Lung (tissue), 12 donors: Measurements from ENCODE around the gene KLHDC10. TPM values are rescaled to one million over a fixed set of nuclear protein-coding genes. Genes with fewer than 3 reads are reported as not detected.

Source experiments
- ATAC-seq: fragments of 200-7000 bp; cut with Tn5 transposase; one replicate; pipeline ENCODE4 v1.9.1; 2020; ENCODE audit warnings: moderate number of reproducible peaks; ENCODE audit not compliant: insufficient read depth, low FRiP score
- DNase-seq, 3 donors: peaks; one replicate each; pipeline ENCODE4 v3.0.0-alpha.2; 2013 to 2017
- H3K27ac ChIP-seq, 2 donors: one replicate each; pipeline ENCODE4 v1.5.1; 2013; ENCODE audit warnings: mild to moderate bottlenecking in 2 of 2, moderate library complexity in 2 of 2, control low read depth in 1 of 2, inconsistent platforms in 1 of 2, low read depth in 1 of 2, low read length in 1 of 2
- H3K27me3 ChIP-seq, 3 donors: one replicate each; pipeline ENCODE4 v1.5.1; 2013; ENCODE audit warnings: low read length in 2 of 3; ENCODE audit not compliant: control insufficient read depth in 3 of 3, insufficient read depth in 3 of 3
- H3K36me3 ChIP-seq, 4 donors: one replicate each; pipeline ENCODE4 v1.5.1; 2013; ENCODE audit warnings: low read length in 4 of 4, mild to moderate bottlenecking in 1 of 4, moderate library complexity in 1 of 4; ENCODE audit not compliant: control insufficient read depth in 4 of 4, insufficient read depth in 4 of 4
- H3K4me1 ChIP-seq, 5 donors: one replicate each; pipeline ENCODE4 v1.5.1; 2013; ENCODE audit warnings: low read length in 5 of 5, mild to moderate bottlenecking in 2 of 5, moderate library complexity in 1 of 5; ENCODE audit not compliant: control insufficient read depth in 5 of 5, insufficient read depth in 5 of 5
- H3K4me3 ChIP-seq: one replicate; pipeline ENCODE4 v1.5.1; 2013; ENCODE audit warnings: mild to moderate bottlenecking, control low read depth, moderate library complexity
- H3K9ac ChIP-seq, 2 donors: one replicate each; pipeline ENCODE4 v1.5.1; 2013; ENCODE audit warnings: low read length in 2 of 2, control low read depth in 1 of 2; ENCODE audit not compliant: insufficient read depth in 1 of 2
- H3K9me3 ChIP-seq, 4 donors: one replicate each; pipeline ENCODE4 v1.5.1; 2013; ENCODE audit warnings: low read length in 3 of 4, mild to moderate bottlenecking in 1 of 4, moderate library complexity in 1 of 4; ENCODE audit not compliant: control insufficient read depth in 4 of 4, insufficient read depth in 3 of 4
- CTCF ChIP-seq: IDR thresholded peaks from 2 replicates; pipeline ENCODE4 v1.5.1; 2012; ENCODE audit warnings: mild to moderate bottlenecking; ENCODE audit errors: control extremely low read depth, extremely low read depth
- WGBS, 2 donors: extraction: QIAGEN DNeasy Blood & Tissue Kit; methylation state at CpG; one replicate each; pipeline ENCODE4 v1.1.7; 2013; 5-methylcytosine and 5-hydroxymethylcytosine counted together
- polyA plus RNA-seq, 2 donors: library from polyadenylated mRNA; stranded (reverse); fragments of 200-250 nt; gene quantifications; one replicate each; pipeline ENCODE4 v1.2.1, GENCODE V29; 2013
- total RNA-seq, 2 donors: library from RNA; depleted of rRNA in 1 of 2; stranded (reverse); fragments of >200 nt in 1 of 2; gene quantifications; one replicate each; pipeline ENCODE4 v1.2.1, GENCODE V29; 2014 to 2021
- donor health status: control.
- donor health status: control.
- donor health status: Bipolar disorder and iron deficiency.
- donor health status: healthy.
- donor health status: DM: yes; HTN: yes; CAD: no.

KLHDC10 gene
- total and polyA plus RNA-seq, 4 donors, result 10.4 to 56.9 (median 25.1) TPM

DNA sequence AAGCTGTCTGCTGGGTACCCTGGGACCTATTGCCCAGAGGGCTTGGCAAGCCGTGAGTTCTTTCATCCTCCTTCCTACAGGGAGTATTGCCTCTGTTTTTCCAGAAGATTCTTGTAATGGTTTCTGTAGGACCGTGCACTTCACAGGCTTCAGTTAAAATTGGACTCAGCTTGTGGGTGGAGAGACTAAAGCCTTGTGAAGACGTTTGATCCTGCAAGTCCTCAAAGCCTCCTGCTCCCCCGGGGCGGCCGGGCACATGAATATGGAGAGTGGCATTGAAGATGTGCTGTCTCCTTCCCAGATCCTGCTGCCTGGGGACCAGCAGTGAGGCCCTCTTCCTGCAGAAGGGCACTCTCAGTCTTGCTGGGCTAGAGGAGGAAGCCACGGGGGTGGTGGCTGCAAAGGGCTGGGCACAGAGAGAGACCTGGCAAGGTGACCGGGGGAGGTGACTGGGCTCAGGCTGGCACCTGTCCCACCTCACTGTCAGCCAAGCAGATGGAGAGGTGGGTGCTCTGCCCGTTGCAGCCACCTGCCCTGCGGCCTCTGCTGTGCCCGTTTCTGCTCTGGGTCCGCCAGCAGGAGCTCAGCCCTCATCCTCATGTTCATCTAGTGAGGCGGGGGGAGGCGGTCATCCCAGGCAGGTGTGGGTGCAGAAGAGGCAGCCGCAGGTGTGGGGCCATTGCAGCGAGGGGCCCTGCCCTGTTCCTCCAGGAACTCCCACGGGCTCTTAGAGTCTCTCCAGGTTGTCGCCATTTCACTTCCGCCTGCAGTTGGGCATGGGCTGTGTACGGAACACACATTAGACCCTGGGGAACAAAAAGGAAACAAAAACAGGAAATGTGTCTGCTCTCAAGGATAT is 79.2 kb downstream of the KLHDC10 start:
- peak; percentile 23 for ATAC-seq
- WGBS, 2 donors, result 59% methylated on average over 20 of the region's 20 CpGs
- Histone ChIP-seq H3K27me3 (no peaks in the 10 kb centered on the region), H3K4me3 (no peak overlapping the region), H3K4me1 (peaks cover 0 to 14% (median 0%) of the 10 kb centered on the region in 5 donors), H3K9ac (no peak overlapping the region), H3K9me3 (peaks cover 0 to 2% (median 0%) of the 10 kb centered on the region in 4 donors), H3K27ac (no peak overlapping the region), H3K36me3 (no peaks in the 10 kb centered on the region)
- no peak for TF ChIP-seq CTCF
- no peak for DNase-seq

DNA sequence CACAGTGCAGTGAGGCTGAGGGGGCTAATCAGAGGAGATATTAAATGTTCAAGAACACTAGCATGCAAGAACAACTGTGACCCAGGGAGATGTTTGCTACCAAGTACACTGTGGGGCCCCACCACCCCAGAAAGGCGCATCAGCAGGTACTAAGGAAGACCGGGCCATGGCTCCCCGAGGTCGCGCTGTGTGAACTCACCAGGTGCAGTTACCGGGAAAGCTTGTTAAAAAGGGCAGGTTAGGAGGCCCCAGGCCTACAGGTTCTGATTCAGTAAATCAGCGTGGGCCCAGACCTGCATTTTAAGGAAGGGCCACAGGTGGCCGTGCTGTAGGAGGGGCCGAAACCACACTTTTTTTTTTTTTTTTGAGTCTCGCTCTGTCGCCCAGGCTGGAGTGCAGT is 80.3 kb downstream of the KLHDC10 start:
- Histone ChIP-seq H3K9me3 (peaks cover 0 to 2% (median 0%) of the 10 kb centered on the region in 4 donors), H3K27ac (no peak overlapping the region), H3K36me3 (no peaks in the 10 kb centered on the region), H3K4me1 (peaks cover 0 to 14% (median 0%) of the 10 kb centered on the region in 5 donors), H3K4me3 (no peak overlapping the region), H3K9ac (no peak overlapping the region), H3K27me3 (no peaks in the 10 kb centered on the region)
- 95 to 96% methylated on average over 11 of the region's 11 CpGs for WGBS, 2 donors
- no peak for DNase-seq
- no peak for TF ChIP-seq CTCF
- no peak for ATAC-seq

DNA sequence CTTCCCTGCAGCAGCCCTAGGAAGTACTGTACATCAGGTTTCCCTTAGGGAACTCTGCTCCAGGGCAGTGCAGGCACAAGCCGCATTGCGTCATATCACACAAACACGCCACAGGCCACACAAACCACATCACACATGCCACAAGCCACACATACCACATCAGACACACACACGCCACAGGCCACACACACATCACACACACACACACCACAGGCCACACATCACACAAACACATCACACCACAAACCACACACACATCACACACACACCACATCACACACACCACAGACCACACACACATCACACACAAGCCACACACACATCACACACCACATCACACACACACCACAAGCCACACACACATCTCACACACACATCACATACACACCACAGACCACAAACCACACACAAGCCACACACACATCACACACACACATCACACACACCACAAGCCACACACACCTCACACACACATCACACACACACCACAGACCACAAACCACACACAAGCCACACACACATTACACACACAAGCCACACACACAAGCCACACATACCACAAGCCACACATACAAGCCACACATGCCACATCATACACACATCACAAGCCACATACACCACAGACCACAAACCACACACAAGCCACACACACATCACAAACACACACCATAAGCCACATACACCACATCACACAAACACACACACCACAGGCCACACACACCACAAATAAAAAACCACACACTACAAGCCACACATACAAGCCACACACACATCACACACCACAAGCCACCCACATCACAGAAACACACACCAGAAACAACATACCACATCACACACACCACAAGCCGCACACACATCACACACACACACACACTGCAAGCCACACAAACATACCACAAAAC is 81.5 kb downstream of the KLHDC10 start:
- Histone ChIP-seq H3K27me3 (no peaks in the 10 kb centered on the region), H3K27ac (peak overlapping the region in 1 of 2 donors; percentile 6), H3K9ac (no peak overlapping the region), H3K9me3 (peaks cover 0 to 6% (median 3%) of the 10 kb centered on the region in 4 donors), H3K4me1 (peaks cover 0 to 14% (median 0%) of the 10 kb centered on the region in 5 donors), H3K4me3 (no peak overlapping the region), H3K36me3 (no peaks in the 10 kb centered on the region)
- DNase-seq, result no peak
- no peak for ATAC-seq
- no peak for TF ChIP-seq CTCF
- 48 to 72% methylated on average over 5 of the region's 5 CpGs for WGBS, 2 donors
